Measurements from ENCODE around the gene SRXN1.

DNA sequence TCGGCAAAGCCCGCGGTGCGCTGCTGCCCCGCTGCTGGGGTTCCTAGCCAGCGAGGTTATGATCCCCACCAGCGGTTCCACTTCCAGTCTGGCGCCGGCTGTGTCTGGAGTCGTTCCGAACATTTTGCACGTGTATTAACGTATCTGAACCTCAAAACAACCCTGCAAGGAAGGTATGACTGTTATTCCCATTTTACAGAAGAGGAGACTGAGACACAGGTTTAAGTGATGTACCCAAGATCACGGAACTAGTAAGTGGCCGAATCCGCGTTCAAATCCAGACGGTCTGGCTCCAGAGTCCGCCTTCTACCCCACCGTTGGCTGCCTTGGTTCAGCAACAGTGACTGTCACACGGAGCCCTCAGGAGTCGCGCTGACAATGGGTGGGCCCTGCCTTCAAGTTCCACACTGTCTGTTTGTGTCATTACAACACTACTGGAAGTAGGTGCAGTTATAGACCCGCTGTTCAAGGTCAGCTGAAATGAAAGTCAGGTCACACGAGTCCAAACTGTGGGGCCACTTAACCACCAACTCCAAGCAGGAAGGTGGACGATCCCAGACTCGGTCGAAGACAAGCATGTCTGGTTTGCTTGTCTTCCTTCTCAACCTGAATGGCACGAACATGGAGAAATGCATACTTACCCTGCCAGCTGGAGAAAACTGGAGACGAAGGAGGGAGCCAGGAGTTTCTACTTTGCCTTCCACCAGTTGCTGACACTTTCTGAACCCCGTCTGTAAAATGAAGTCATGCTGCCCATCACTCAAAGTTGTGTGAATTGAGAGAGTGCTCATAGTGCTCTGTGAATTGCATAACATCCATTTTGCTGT is 803 bp upstream of the SRXN1 start:
- TF ChIP-seq CTCF (IDR thresholded peaks at IDR 0.05; ENCODE audit: insufficient read depth, low read depth, low read length) (no peak), EZH2 (IDR thresholded peaks at IDR 0.05; ENCODE audit: insufficient read depth, low read length) (no peak)
